Mucosa of descending colon (tissue), 3 donors: ENCODE measurements around the gene RCSD1. TPM values are rescaled to one million over a fixed set of nuclear protein-coding genes. Genes with fewer than 3 reads are reported as not detected.

Source experiments
- ATAC-seq: fragments of 200-7000 bp; cut with Tn5 transposase; one replicate; pipeline ENCODE4 v1.9.1; 2020; ENCODE audit warnings: mild to moderate bottlenecking, moderate library complexity
- DNase-seq, 3 donors: peaks; one replicate each; pipeline ENCODE4 v3.0.0-alpha.2; 2020
- H3K36me3 ChIP-seq: fragments of 200-600 bp; one replicate; pipeline ENCODE4 v1.8.0; 2021; ENCODE audit warnings: low read depth, mild to moderate bottlenecking
- H3K4me1 ChIP-seq: fragments of 200-600 bp; one replicate; pipeline ENCODE4 v1.8.0; 2021; ENCODE audit warnings: low read depth, mild to moderate bottlenecking
- H3K4me3 ChIP-seq: fragments of 200-600 bp; one replicate; pipeline ENCODE4 v1.8.0; 2021; ENCODE audit warnings: mild to moderate bottlenecking
- H3K9me3 ChIP-seq: fragments of 200-600 bp; one replicate; pipeline ENCODE4 v1.8.0; 2021; ENCODE audit warnings: mild to moderate bottlenecking
- CTCF ChIP-seq: fragments of 200-600 bp; IDR thresholded peaks from one replicate; pipeline ENCODE4 v1.8.0; 2022; ENCODE audit warnings: antibody characterized with exemption, mild to moderate bottlenecking
- intact Hi-C, 2 donors: fragments of 100-400 bp; cut with DNase I in 1 of 2; cut with micrococcal nuclease in 1 of 2; formaldehyde crosslinking; loops; one replicate each; pipeline versions ENCODE4 v1.11.0 to v1.11.1; 2022; cut with DNase I, micrococcal nuclease
- total RNA-seq, 3 donors: library from RNA; stranded (reverse); fragmentation: NEBNext Ultra II Directional in 2 of 3; extraction: Animal tissue kit (Norgen Biotek cat#: 25700) in 2 of 3; gene quantifications; one replicate each; pipeline versions ENCODE4 v1.2.1 to v1.2.4, GENCODE V29; 2021 to 2023
- donor health status: DM: no; HTN: no; CAD: no; lungs with moderate emphysema.
- donor health status: DM: no; HTN: no; CAD: no.
- donor health status: DM: no; HTN: yes; CAD: no.

Gene RCSD1
- total RNA-seq, 3 donors from 2014 or later: 3.9 to 10.8 (median 8.4) TPM

GRCh38 chr1:167747988-167748387 is 118.0 kb downstream of the RCSD1 start:
- H3K9me3 ChIP-seq: no peaks in the 10 kb centered on the region
- no peak for DNase-seq
- ATAC-seq: no peak
- intact Hi-C loops: no loop called here
- H3K4me3 ChIP-seq: no peak overlapping the region
- H3K36me3 ChIP-seq: no peaks in the 10 kb centered on the region
- H3K4me1 ChIP-seq: peaks cover 8% of the 10 kb centered on the region
- no peak for TF ChIP-seq CTCF

GRCh38 chr1:167748906-167749305 is 118.9 kb downstream of the RCSD1 start:
- peaks cover 16% of the 10 kb centered on the region for H3K4me1 ChIP-seq
- H3K36me3 ChIP-seq: no peaks in the 10 kb centered on the region
- no peaks in the 10 kb centered on the region for H3K9me3 ChIP-seq
- intact Hi-C loops: no loop called here
- ATAC-seq: no peak
- no peak for TF ChIP-seq CTCF
- DNase-seq: no peak
- no peak overlapping the region for H3K4me3 ChIP-seq

GRCh38 chr1:167749741-167750140 is 119.7 kb downstream of the RCSD1 start:
- intact Hi-C loops: no loop called here
- ATAC-seq (no peak), DNase-seq (no peak)
- peaks cover 22% of the 10 kb centered on the region for H3K4me1 ChIP-seq
- no peak for TF ChIP-seq CTCF
- no peaks in the 10 kb centered on the region for H3K9me3 ChIP-seq
- H3K36me3 ChIP-seq: no peaks in the 10 kb centered on the region
- no peak overlapping the region for H3K4me3 ChIP-seq

GRCh38 chr1:167750641-167751040 is 120.6 kb downstream of the RCSD1 start:
- Histone ChIP-seq H3K9me3 (no peaks in the 10 kb centered on the region), H3K4me3 (no peak overlapping the region), H3K36me3 (no peaks in the 10 kb centered on the region), H3K4me1 (peaks cover 24% of the 10 kb centered on the region)
- ATAC-seq (no peak), DNase-seq (no peak)
- no peak for TF ChIP-seq CTCF
- intact Hi-C loops: no loop called here

- ATAC-seq (no peak), DNase-seq (no peak)
- Histone ChIP-seq H3K36me3 (no peaks in the 10 kb centered on the region), H3K9me3 (no peaks in the 10 kb centered on the region), H3K4me1 (peaks cover 25% of the 10 kb centered on the region), H3K4me3 (no peak overlapping the region)
- intact Hi-C loops: no loop called here
- no peak for TF ChIP-seq CTCF
Measured at GRCh38 chr1:167751676-167752075, 121.6 kb downstream of the RCSD1 start.
